Liver (tissue), 3 donors: ENCODE results near the gene TRIM16.
"Not testable (repeated sequence)": the region's sequence is repeated elsewhere in the genome, so short reads cannot be mapped to it uniquely, and the experiment has no call there.

ENCODE experiments used
- CTCF ChIP-seq: fragments of 150-350 bp; IDR thresholded peaks from 2 replicates; pipeline ENCODE4 v1.5.1; 2017; ENCODE audit warnings: improper control_type of control experiment, low read depth, low read length; ENCODE audit not compliant: missing input control
- EGR1 ChIP-seq, 2 donors: IDR thresholded peaks; 2 replicates each; pipeline ENCODE4 v1.6.1; 2016 to 2018; ENCODE audit warnings: antibody characterized with exemption in 2 of 2, low read depth in 2 of 2
- FOXA1 ChIP-seq: IDR thresholded peaks from 2 replicates; pipeline ENCODE4 v1.6.1; 2016; ENCODE audit warnings: antibody characterized with exemption
- JUND ChIP-seq, 2 donors: IDR thresholded peaks; 2 replicates each; pipeline ENCODE4 v1.6.1; 2016; ENCODE audit warnings: antibody characterized with exemption in 2 of 2
- MAX ChIP-seq: IDR thresholded peaks from 2 replicates; pipeline ENCODE4 v1.6.1; 2016; ENCODE audit warnings: antibody characterized with exemption
- NR2F2 ChIP-seq: IDR thresholded peaks from 2 replicates; pipeline ENCODE4 v1.6.1; 2016; ENCODE audit warnings: antibody characterized with exemption
- RAD21 ChIP-seq, 2 donors: IDR thresholded peaks; 2 replicates each; pipeline ENCODE4 v1.6.1; 2016; ENCODE audit warnings: antibody characterized with exemption in 2 of 2, mild to moderate bottlenecking in 2 of 2
- REST ChIP-seq: IDR thresholded peaks from 2 replicates; pipeline ENCODE4 v1.6.1; 2016; ENCODE audit warnings: antibody characterized with exemption, mild to moderate bottlenecking
- RXRA ChIP-seq, 2 donors: IDR thresholded peaks; 2 replicates each; pipeline ENCODE4 v1.6.1; 2017 to 2018; ENCODE audit warnings: antibody characterized with exemption in 2 of 2, mild to moderate bottlenecking in 1 of 2
- TAF1 ChIP-seq: conservative IDR thresholded peaks from 2 replicates; pipeline ENCODE4 v1.6.1; 2016; ENCODE audit warnings: antibody characterized with exemption, mild to moderate bottlenecking
- YY1 ChIP-seq: IDR thresholded peaks from 2 replicates; pipeline ENCODE4 v1.6.1; 2016; ENCODE audit warnings: antibody characterized with exemption, mild to moderate bottlenecking
- TF ChIP-seq, protein P1 (sequence below): IDR thresholded peaks from 2 replicates; pipeline ENCODE4 v1.6.1; 2016; ENCODE audit warnings: antibody characterized with exemption
- donor health status: healthy.
- donor health status: healthy.

GRCh38 chr17:15613111-15613510 lies 71.0 kb downstream of the TRIM16 start:
- not testable (repeated sequence) for TF ChIP-seq EGR1 (IDR thresholded peaks at IDR 0.05; ENCODE audit: low read depth in 2 of 2); CTCF; YY1; JUND (IDR thresholded peaks at IDR 0.05); MAX; RXRA (IDR thresholded peaks at IDR 0.05); RAD21 (IDR thresholded peaks at IDR 0.05); FOXA1; TAF1; NR2F2; REST
- TF ChIP-seq, protein P1, sequence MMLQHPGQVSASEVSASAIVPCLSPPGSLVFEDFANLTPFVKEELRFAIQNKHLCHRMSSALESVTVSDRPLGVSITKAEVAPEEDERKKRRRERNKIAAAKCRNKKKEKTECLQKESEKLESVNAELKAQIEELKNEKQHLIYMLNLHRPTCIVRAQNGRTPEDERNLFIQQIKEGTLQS, result not testable (repeated sequence)
